NCI-H2029 treated with DMSO at 0.1 percent for 48 hours (cell line): ENCODE measurements around the gene ADH4.
"Not testable (repeated sequence)": the region's sequence is repeated elsewhere in the genome, so short reads cannot be mapped to it uniquely, and the experiment has no call there.

Experiments used
- DNase-seq: peaks from one replicate; lab custom pipeline; 2025; lab: John Stamatoyannopoulos, UW

The ADH4 gene

GRCh38 chr4:99144070-99144469, at the start of gene ADH4:
TSS of gene ADH4 (minus strand) at chr4:99144297. CDS start at chr4:99144222, 75 bp downstream.
- DNase-seq: no peak

- DNase-seq: no peak
Measured at GRCh38 chr4:99190336-99190735, 46.2 kb upstream of the ADH4 start.

- DNase-seq: not testable (repeated sequence)
Measured at GRCh38 chr4:99189900-99190299, 45.8 kb upstream of the ADH4 start.

- DNase-seq: no peak
Measured at GRCh38 chr4:99186029-99186428, 41.9 kb upstream of the ADH4 start.

GRCh38 chr4:99185581-99185980, 41.5 kb upstream of the ADH4 start:
- no peak for DNase-seq

GRCh38 chr4:99180382-99181070, 36.4 kb upstream of the ADH4 start:
- no peak for DNase-seq

GRCh38 chr4:99179626-99180025, 35.5 kb upstream of the ADH4 start:
- no peak for DNase-seq

- no peak for DNase-seq
Measured at GRCh38 chr4:99179178-99179577, 35.1 kb upstream of the ADH4 start.

GRCh38 chr4:99166544-99166943, 22.4 kb upstream of the ADH4 start:
- no peak for DNase-seq

- DNase-seq: no peak
Measured at GRCh38 chr4:99165978-99166377, 21.9 kb upstream of the ADH4 start.

- no peak for DNase-seq
Measured at GRCh38 chr4:99161373-99162099, 17.4 kb upstream of the ADH4 start.

GRCh38 chr4:99159699-99160098, 15.6 kb upstream of the ADH4 start:
- DNase-seq: no peak

GRCh38 chr4:99157478-99157935, 13.4 kb upstream of the ADH4 start:
- DNase-seq: no peak

- DNase-seq: no peak
Measured at GRCh38 chr4:99156992-99157391, 12.9 kb upstream of the ADH4 start.

GRCh38 chr4:99154658-99155342, 10.7 kb upstream of the ADH4 start:
- DNase-seq: no peak

- no peak for DNase-seq
Measured at GRCh38 chr4:99151995-99152394, 7.9 kb upstream of the ADH4 start.

GRCh38 chr4:99151452-99151851, 7.4 kb upstream of the ADH4 start:
- no peak for DNase-seq

- DNase-seq: no peak
Measured at GRCh38 chr4:99149426-99150019, 5.4 kb upstream of the ADH4 start.

- DNase-seq: no peak
Measured at GRCh38 chr4:99148550-99148949, 4.5 kb upstream of the ADH4 start.

- no peak for DNase-seq
Measured at GRCh38 chr4:99144587-99144986, 490 bp upstream of the ADH4 start.

- no peak for DNase-seq
Measured at GRCh38 chr4:99136329-99136728, 7.8 kb downstream of the ADH4 start.

- no peak for DNase-seq
Measured at GRCh38 chr4:99135541-99136162, 8.4 kb downstream of the ADH4 start.
